ENCODE results near the gene WDR17. TPM values are rescaled to one million over a fixed set of nuclear protein-coding genes. Genes with fewer than 3 reads are reported as not detected.

WDR17 gene
- total RNA-seq, 2 donors from 2014 or later = 3.5 to 7.3 TPM

DNA sequence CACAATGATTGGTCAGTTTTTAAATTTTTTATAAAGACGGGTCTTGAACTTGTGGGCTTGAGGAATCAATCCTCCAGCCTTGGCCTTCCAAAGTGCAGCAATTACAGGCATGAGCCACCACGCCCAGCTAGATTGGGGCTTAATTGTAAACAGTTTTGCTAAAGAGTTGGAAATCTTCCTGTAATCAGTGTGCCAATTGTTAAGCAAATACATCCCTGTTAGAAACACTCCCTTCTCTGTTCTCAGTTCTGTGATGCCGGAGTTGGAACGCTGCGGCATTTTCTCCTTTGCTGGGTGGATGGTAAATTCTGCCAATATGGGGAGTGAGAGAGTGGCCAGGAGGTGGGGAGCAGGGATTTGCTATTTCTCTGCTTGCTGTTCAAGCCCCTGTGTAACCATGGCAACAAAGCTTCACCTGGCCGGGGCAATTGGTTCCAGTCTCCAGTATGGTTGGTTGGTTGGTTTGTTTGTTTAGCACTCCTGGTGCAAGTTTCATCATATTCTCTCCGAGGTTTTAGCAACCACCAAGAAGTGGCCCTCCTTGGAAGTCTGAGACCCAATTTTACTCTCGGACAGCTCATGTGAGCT, 132.8 kb downstream of the WDR17 start:
- Histone ChIP-seq H3K4me1 (ENCODE audit: control insufficient read depth, insufficient read depth, low read length) (no peaks in the 10 kb centered on the region), H3K4me3 (ENCODE audit: low read length) (no peak overlapping the region), H3K27ac (ENCODE audit: low read depth, low read length) (no peak overlapping the region), H3K9me3 (ENCODE audit: control insufficient read depth, low read length) (no peaks in the 10 kb centered on the region), H3K9ac (ENCODE audit: extremely low read depth, low read length, poor library complexity, severe bottlenecking) (no peak overlapping the region), H3K27me3 (ENCODE audit: control insufficient read depth, insufficient read depth, low read length, poor library complexity, severe bottlenecking) (no peaks in the 10 kb centered on the region), H3K36me3 (ENCODE audit: control insufficient read depth, insufficient read depth, low read length) (no peaks in the 10 kb centered on the region)
- Mint-ChIP-seq H3K9me3 (no peaks in the 10 kb centered on the region), H3K4me1 (peaks cover 9% of the 10 kb centered on the region), H3K27ac (no peak overlapping the region), H3K36me3 (ENCODE audit: low read depth) (no peaks in the 10 kb centered on the region), H3K4me3 (no peak overlapping the region), H3K27me3 (ENCODE audit: insufficient read depth) (no peaks in the 10 kb centered on the region)
- WGBS, 2 experiments (ENCODE audit: insufficient coverage in 1 of 2, insufficient read length in 1 of 2) = 86 to 89% methylated on average over 4 to 8 of the region's 8 CpGs
- peak; percentile 62 for DNase-seq
- TF ChIP-seq, protein P1, sequence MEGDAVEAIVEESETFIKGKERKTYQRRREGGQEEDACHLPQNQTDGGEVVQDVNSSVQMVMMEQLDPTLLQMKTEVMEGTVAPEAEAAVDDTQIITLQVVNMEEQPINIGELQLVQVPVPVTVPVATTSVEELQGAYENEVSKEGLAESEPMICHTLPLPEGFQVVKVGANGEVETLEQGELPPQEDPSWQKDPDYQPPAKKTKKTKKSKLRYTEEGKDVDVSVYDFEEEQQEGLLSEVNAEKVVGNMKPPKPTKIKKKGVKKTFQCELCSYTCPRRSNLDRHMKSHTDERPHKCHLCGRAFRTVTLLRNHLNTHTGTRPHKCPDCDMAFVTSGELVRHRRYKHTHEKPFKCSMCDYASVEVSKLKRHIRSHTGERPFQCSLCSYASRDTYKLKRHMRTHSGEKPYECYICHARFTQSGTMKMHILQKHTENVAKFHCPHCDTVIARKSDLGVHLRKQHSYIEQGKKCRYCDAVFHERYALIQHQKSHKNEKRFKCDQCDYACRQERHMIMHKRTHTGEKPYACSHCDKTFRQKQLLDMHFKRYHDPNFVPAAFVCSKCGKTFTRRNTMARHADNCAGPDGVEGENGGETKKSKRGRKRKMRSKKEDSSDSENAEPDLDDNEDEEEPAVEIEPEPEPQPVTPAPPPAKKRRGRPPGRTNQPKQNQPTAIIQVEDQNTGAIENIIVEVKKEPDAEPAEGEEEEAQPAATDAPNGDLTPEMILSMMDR (conservative IDR thresholded peaks at IDR 0.05) = no peak

DNA sequence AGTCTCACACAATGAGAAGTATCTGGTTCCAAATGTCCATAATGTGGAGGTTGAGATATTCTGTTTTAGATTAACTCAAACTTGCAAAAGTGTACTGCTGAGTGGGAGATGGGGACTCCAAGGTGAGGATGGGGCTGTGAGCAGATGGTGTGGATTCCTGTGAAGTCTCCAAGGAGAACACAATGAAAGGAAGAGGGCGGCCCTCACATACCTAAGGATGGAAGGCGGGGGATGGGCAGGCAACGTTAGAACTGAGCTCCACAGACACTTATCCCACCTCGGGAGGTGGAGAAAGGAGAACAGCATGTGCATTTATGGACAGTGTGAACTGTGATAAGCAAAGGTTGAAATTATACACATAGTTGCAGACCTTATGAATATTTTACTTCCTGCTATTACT, 139.7 kb downstream of the WDR17 start:
- Histone ChIP-seq H3K27me3 (ENCODE audit: control insufficient read depth, insufficient read depth, low read length, poor library complexity, severe bottlenecking) (no peaks in the 10 kb centered on the region), H3K4me3 (ENCODE audit: low read length) (no peak overlapping the region), H3K27ac (ENCODE audit: low read depth, low read length) (no peak overlapping the region), H3K9me3 (ENCODE audit: control insufficient read depth, low read length) (no peaks in the 10 kb centered on the region), H3K36me3 (ENCODE audit: control insufficient read depth, insufficient read depth, low read length) (no peaks in the 10 kb centered on the region), H3K4me1 (ENCODE audit: control insufficient read depth, insufficient read depth, low read length) (peaks cover 7% of the 10 kb centered on the region), H3K9ac (ENCODE audit: extremely low read depth, low read length, poor library complexity, severe bottlenecking) (no peak overlapping the region)
- DNase-seq = peak; percentile 64
- Mint-ChIP-seq H3K4me3 (no peak overlapping the region), H3K27me3 (ENCODE audit: insufficient read depth) (no peaks in the 10 kb centered on the region), H3K9me3 (no peaks in the 10 kb centered on the region), H3K36me3 (ENCODE audit: low read depth) (no peaks in the 10 kb centered on the region), H3K4me1 (peaks cover 17% of the 10 kb centered on the region), H3K27ac (no peak overlapping the region)
- TF ChIP-seq, protein P1 (conservative IDR thresholded peaks at IDR 0.05) = no peak
- WGBS, 2 experiments (ENCODE audit: insufficient coverage in 1 of 2, insufficient read length in 1 of 2) = 71 to 100% methylated on average over 1 to 4 of the region's 4 CpGs

DNA sequence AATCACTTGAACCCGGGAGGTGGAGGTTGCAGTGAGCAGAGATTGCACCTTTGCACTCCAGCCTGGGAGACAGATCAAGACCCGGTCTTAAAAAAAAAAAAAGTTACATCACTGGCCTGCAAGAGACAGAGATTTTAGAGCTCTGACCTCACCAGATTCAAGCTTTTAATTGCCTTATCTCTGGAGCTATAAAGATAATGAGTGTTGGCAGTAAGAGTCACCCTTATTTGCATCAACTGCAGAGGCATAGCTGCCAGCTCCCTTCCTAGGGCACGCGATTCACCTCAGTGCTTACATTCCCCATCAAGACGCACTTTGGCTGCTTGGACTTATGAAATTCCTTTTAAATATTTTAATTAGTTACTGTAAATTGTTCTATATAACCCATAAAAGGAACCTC, 142.2 kb downstream of the WDR17 start:
- no peaks in the 10 kb centered on the region for H3K36me3 ChIP-seq (ENCODE audit: control insufficient read depth, insufficient read depth, low read length)
- H3K4me1 Mint-ChIP-seq = peaks cover 19% of the 10 kb centered on the region
- peaks cover 7% of the 10 kb centered on the region for H3K4me1 ChIP-seq (ENCODE audit: control insufficient read depth, insufficient read depth, low read length)
- peaks cover 11% of the 10 kb centered on the region for H3K9me3 Mint-ChIP-seq
- H3K4me3 ChIP-seq (ENCODE audit: low read length) = no peak overlapping the region
- peaks cover 9% of the 10 kb centered on the region for H3K36me3 Mint-ChIP-seq (ENCODE audit: low read depth)
- H3K9me3 ChIP-seq (ENCODE audit: control insufficient read depth, low read length) = peaks cover 6% of the 10 kb centered on the region
- 80 to 83% methylated on average over 3 to 5 of the region's 5 CpGs for WGBS, 2 experiments (ENCODE audit: insufficient coverage in 1 of 2, insufficient read length in 1 of 2)
- no peaks in the 10 kb centered on the region for H3K27me3 ChIP-seq (ENCODE audit: control insufficient read depth, insufficient read depth, low read length, poor library complexity, severe bottlenecking)
- TF ChIP-seq, protein P1 (conservative IDR thresholded peaks at IDR 0.05) = no peak
- DNase-seq = no peak
- H3K27ac Mint-ChIP-seq = no peak overlapping the region
- H3K27me3 Mint-ChIP-seq (ENCODE audit: insufficient read depth) = no peaks in the 10 kb centered on the region
- no peak overlapping the region for H3K9ac ChIP-seq (ENCODE audit: extremely low read depth, low read length, poor library complexity, severe bottlenecking)
- no peak overlapping the region for H3K4me3 Mint-ChIP-seq
- no peak overlapping the region for H3K27ac ChIP-seq (ENCODE audit: low read depth, low read length)

All from endodermal cell (in vitro differentiated cells).